Keratinocyte (primary cell): ENCODE measurements around the gene AMER3. TPM values are rescaled to one million over a fixed set of nuclear protein-coding genes. Genes with fewer than 3 reads are reported as not detected.

Experiments
- DNase-seq: peaks from one replicate; pipeline ENCODE4 v3.0.0-alpha.2; 2011; ENCODE audit warnings: low read depth, missing footprints, low spot score
- FAIRE-seq: peaks from 2 replicates; lab custom pipeline; 2011; peaks lifted over from hg19 to GRCh38; lab: Jason Lieb, UNC
- H2AFZ ChIP-seq: 2 replicates; pipeline ENCODE4 v1.6.0; 2012; ENCODE audit warnings: low read length, control low read depth, inconsistent platforms; ENCODE audit not compliant: control insufficient read depth
- H3K27ac ChIP-seq: 2 replicates; pipeline ENCODE4 v1.5.1; 2011; ENCODE audit warnings: low read length; ENCODE audit not compliant: control insufficient read depth, insufficient read depth
- H3K27me3 ChIP-seq: 3 replicates; pipeline ENCODE4 v1.6.0; 2011; ENCODE audit warnings: low read length; ENCODE audit not compliant: control insufficient read depth, insufficient read depth; ENCODE audit errors: extremely low read depth
- H3K36me3 ChIP-seq, 2 experiments: 2 replicates in 1 of 2; 3 replicates in 1 of 2; pipeline ENCODE4 v1.5.1; 2011; ENCODE audit warnings: low read length in 2 of 2, mild to moderate bottlenecking in 1 of 2; ENCODE audit not compliant: control insufficient read depth in 2 of 2, insufficient read depth in 2 of 2; ENCODE audit errors: extremely low read depth in 1 of 2
- H3K4me1 ChIP-seq: 3 replicates; pipeline ENCODE4 v1.5.1; 2011; ENCODE audit warnings: low read length; ENCODE audit not compliant: control insufficient read depth, insufficient read depth; ENCODE audit errors: extremely low read depth
- H3K4me2 ChIP-seq: 3 replicates; pipeline ENCODE4 v1.6.0; 2011; ENCODE audit warnings: low read depth, low read length; ENCODE audit not compliant: control insufficient read depth, insufficient read depth; ENCODE audit errors: extremely low read depth
- H3K4me3 ChIP-seq, 3 experiments: fragments of 200-600 bp in 1 of 3; sonication (generic) in 1 of 3; 2 replicates in 2 of 3; 3 replicates in 1 of 3; pipeline ENCODE4 v1.5.1; 2011 to 2016; ENCODE audit warnings: low read length in 3 of 3, mild to moderate bottlenecking in 3 of 3, control low read depth in 2 of 3, inconsistent platforms in 1 of 3, low read depth in 1 of 3, mixed read lengths in 1 of 3, mixed run types in 1 of 3, moderate library complexity in 1 of 3; ENCODE audit not compliant: control insufficient read depth in 2 of 3, insufficient read depth in 2 of 3; ENCODE audit errors: extremely low read depth in 1 of 3
- H3K79me2 ChIP-seq: 2 replicates; pipeline ENCODE4 v1.6.0; 2012; ENCODE audit warnings: low read length; ENCODE audit not compliant: control insufficient read depth, insufficient read depth
- H3K9ac ChIP-seq: 3 replicates; pipeline ENCODE4 v1.6.0; 2011; ENCODE audit warnings: low read length; ENCODE audit not compliant: control insufficient read depth, insufficient read depth; ENCODE audit errors: extremely low read depth
- H3K9me1 ChIP-seq: 3 replicates; pipeline ENCODE4 v1.6.0; 2011; ENCODE audit warnings: low read length; ENCODE audit not compliant: control insufficient read depth, insufficient read depth; ENCODE audit errors: extremely low read depth
- H3K9me3 ChIP-seq: 2 replicates; pipeline ENCODE4 v1.5.1; 2012; ENCODE audit warnings: low read depth, low read length; ENCODE audit not compliant: control insufficient read depth
- H4K20me1 ChIP-seq: 3 replicates; pipeline ENCODE4 v1.6.0; 2011; ENCODE audit warnings: low read length; ENCODE audit not compliant: control insufficient read depth, insufficient read depth; ENCODE audit errors: extremely low read depth
- EZH2 ChIP-seq: IDR thresholded peaks from one replicate; pipeline ENCODE4 v1.6.1; 2012; ENCODE audit warnings: inconsistent platforms, mild to moderate bottlenecking, low read length, moderate library complexity
- dilution Hi-C: fragments of 300-500 bp; cut with MboI; formaldehyde crosslinking; loops from one replicate; pipeline ENCODE4 v1.7.0; 2020; ENCODE audit warnings: low sequenced_read_pairs; ENCODE audit not compliant: extremely low pct_ligation_motif_present
- polyA plus RNA-seq, 5 experiments: library from polyadenylated mRNA; depleted of rRNA in 3 of 5; stranded (reverse) in 3 of 5; stranded (forward) in 1 of 5; unstranded in 1 of 5; fragments of >200 nt; gene quantifications; 1 replicate in 1 of 5; 2 replicates in 3 of 5; 3 replicates in 1 of 5; pipeline versions ENCODE4 v1.2.1 to v1.2.3, GENCODE V29; 2011 to 2012; ENCODE audit warnings: missing spikeins in 2 of 5, low read depth in 1 of 5, low replicate concordance in 1 of 5
- TF ChIP-seq, protein P1 (sequence below), 3 experiments: IDR thresholded peaks in 1 of 3; conservative IDR thresholded peaks in 1 of 3; optimal IDR thresholded peaks in 1 of 3; 2 replicates in 2 of 3; 3 replicates in 1 of 3; pipeline versions ENCODE3 to v1.5.1; 2011; ENCODE audit warnings: low read length in 3 of 3, mild to moderate bottlenecking in 3 of 3, moderate library complexity in 2 of 3, control low read depth in 1 of 3, inconsistent platforms in 1 of 3; ENCODE audit not compliant: insufficient read depth in 2 of 3; ENCODE audit errors: extremely low read depth in 1 of 3

Gene AMER3
- polyA plus RNA-seq, 1 donor (not counting 4 experiments of a cell fraction or from before 2014, with no cell fraction given): not detected

- dilution Hi-C loops: no loop called here
- Histone ChIP-seq H3K9me3 (no peaks in the 10 kb centered on the region), H3K4me2 (no peak overlapping the region), H4K20me1 (peaks cover 3% of the 10 kb centered on the region), H3K9ac (no peak overlapping the region), H3K4me3 (no peak overlapping the region), H3K36me3 (no peaks in the 10 kb centered on the region), H3K9me1 (no peaks in the 10 kb centered on the region), H3K79me2 (no peaks in the 10 kb centered on the region), H3K27me3 (no peaks in the 10 kb centered on the region), H3K4me1 (no peaks in the 10 kb centered on the region), H2AFZ (no peak overlapping the region), H3K27ac (no peak overlapping the region)
- TF ChIP-seq, protein P1, sequence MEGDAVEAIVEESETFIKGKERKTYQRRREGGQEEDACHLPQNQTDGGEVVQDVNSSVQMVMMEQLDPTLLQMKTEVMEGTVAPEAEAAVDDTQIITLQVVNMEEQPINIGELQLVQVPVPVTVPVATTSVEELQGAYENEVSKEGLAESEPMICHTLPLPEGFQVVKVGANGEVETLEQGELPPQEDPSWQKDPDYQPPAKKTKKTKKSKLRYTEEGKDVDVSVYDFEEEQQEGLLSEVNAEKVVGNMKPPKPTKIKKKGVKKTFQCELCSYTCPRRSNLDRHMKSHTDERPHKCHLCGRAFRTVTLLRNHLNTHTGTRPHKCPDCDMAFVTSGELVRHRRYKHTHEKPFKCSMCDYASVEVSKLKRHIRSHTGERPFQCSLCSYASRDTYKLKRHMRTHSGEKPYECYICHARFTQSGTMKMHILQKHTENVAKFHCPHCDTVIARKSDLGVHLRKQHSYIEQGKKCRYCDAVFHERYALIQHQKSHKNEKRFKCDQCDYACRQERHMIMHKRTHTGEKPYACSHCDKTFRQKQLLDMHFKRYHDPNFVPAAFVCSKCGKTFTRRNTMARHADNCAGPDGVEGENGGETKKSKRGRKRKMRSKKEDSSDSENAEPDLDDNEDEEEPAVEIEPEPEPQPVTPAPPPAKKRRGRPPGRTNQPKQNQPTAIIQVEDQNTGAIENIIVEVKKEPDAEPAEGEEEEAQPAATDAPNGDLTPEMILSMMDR (optimal IDR thresholded peaks at IDR 0.05 in 1 of 3, IDR thresholded peaks at IDR 0.05 in 1 of 3, conservative IDR thresholded peaks at IDR 0.05 in 1 of 3; ENCODE audit: extremely low read depth in 1 of 3, insufficient read depth in 2 of 3, low read length in 3 of 3): no peak
- TF ChIP-seq EZH2: no peak
- no peak for DNase-seq
- FAIRE-seq: no peak
Observed at GRCh38 chr2:130764035-130764820, 8.9 kb downstream of the AMER3 start.

- Histone ChIP-seq H3K79me2 (no peaks in the 10 kb centered on the region), H3K27ac (no peak overlapping the region), H3K4me3 (no peak overlapping the region), H2AFZ (no peak overlapping the region), H3K9me3 (no peaks in the 10 kb centered on the region), H3K4me2 (no peak overlapping the region), H4K20me1 (peaks cover 3% of the 10 kb centered on the region), H3K9ac (no peak overlapping the region), H3K27me3 (no peaks in the 10 kb centered on the region), H3K36me3 (no peaks in the 10 kb centered on the region), H3K9me1 (no peaks in the 10 kb centered on the region), H3K4me1 (no peaks in the 10 kb centered on the region)
- FAIRE-seq (no peak), DNase-seq (no peak)
- dilution Hi-C loops: no loop called here
- TF ChIP-seq EZH2: no peak
- TF ChIP-seq, protein P1 (optimal IDR thresholded peaks at IDR 0.05 in 1 of 3, IDR thresholded peaks at IDR 0.05 in 1 of 3, conservative IDR thresholded peaks at IDR 0.05 in 1 of 3; ENCODE audit: extremely low read depth in 1 of 3, insufficient read depth in 2 of 3, low read length in 3 of 3): no peak
Observed at GRCh38 chr2:130764821-130765115, 9.4 kb downstream of the AMER3 start.
